Measurements from ENCODE around the gene EBPL. TPM values are rescaled to one million over a fixed set of nuclear protein-coding genes. Genes with fewer than 3 reads are reported as not detected.

The EBPL gene
- polyA plus RNA-seq, 1 donor (not counting 4 experiments of a cell fraction or from before 2014, with no cell fraction given), result 107 TPM

- H3K4me3 ChIP-seq (ENCODE audit: control insufficient read depth in 2 of 3, extremely low read depth in 1 of 3, insufficient read depth in 2 of 3, low read depth in 1 of 3, low read length in 3 of 3), result peak overlapping the region in 1 of 3 experiments; percentile 3
- TF ChIP-seq, protein P1, sequence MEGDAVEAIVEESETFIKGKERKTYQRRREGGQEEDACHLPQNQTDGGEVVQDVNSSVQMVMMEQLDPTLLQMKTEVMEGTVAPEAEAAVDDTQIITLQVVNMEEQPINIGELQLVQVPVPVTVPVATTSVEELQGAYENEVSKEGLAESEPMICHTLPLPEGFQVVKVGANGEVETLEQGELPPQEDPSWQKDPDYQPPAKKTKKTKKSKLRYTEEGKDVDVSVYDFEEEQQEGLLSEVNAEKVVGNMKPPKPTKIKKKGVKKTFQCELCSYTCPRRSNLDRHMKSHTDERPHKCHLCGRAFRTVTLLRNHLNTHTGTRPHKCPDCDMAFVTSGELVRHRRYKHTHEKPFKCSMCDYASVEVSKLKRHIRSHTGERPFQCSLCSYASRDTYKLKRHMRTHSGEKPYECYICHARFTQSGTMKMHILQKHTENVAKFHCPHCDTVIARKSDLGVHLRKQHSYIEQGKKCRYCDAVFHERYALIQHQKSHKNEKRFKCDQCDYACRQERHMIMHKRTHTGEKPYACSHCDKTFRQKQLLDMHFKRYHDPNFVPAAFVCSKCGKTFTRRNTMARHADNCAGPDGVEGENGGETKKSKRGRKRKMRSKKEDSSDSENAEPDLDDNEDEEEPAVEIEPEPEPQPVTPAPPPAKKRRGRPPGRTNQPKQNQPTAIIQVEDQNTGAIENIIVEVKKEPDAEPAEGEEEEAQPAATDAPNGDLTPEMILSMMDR (optimal IDR thresholded peaks at IDR 0.05 in 1 of 3, IDR thresholded peaks at IDR 0.05 in 1 of 3, conservative IDR thresholded peaks at IDR 0.05 in 1 of 3; ENCODE audit: extremely low read depth in 1 of 3, insufficient read depth in 2 of 3, low read length in 3 of 3), result no peak
- TF ChIP-seq EZH2 (IDR thresholded peaks at IDR 0.05; ENCODE audit: low read length), result no peak
- H4K20me1 ChIP-seq (ENCODE audit: control insufficient read depth, extremely low read depth, insufficient read depth, low read length), result peaks cover 3% of the 10 kb centered on the region
- peaks cover 68% of the 10 kb centered on the region for H3K79me2 ChIP-seq (ENCODE audit: control insufficient read depth, insufficient read depth, low read length)
- H3K9me3 ChIP-seq (ENCODE audit: control insufficient read depth, low read depth, low read length), result no peaks in the 10 kb centered on the region
- DNase-seq (ENCODE audit: low read depth, low spot score), result no peak
- peak overlapping the region; percentile 48 for H3K27ac ChIP-seq (ENCODE audit: control insufficient read depth, insufficient read depth, low read length)
- peak; percentile 84 for FAIRE-seq
- dilution Hi-C loops (cut with MboI; ENCODE audit: extremely low pct_ligation_motif_present, low sequenced_read_pairs), result no loop called here
- H3K27me3 ChIP-seq (ENCODE audit: control insufficient read depth, extremely low read depth, insufficient read depth, low read length), result no peaks in the 10 kb centered on the region
- no peak overlapping the region for H3K9ac ChIP-seq (ENCODE audit: control insufficient read depth, extremely low read depth, insufficient read depth, low read length)
- no peaks in the 10 kb centered on the region for H3K9me1 ChIP-seq (ENCODE audit: control insufficient read depth, extremely low read depth, insufficient read depth, low read length)
- H3K4me1 ChIP-seq (ENCODE audit: control insufficient read depth, extremely low read depth, insufficient read depth, low read length), result peaks cover 13% of the 10 kb centered on the region
- no peak overlapping the region for H2AFZ ChIP-seq (ENCODE audit: control insufficient read depth, low read length)
- H3K4me2 ChIP-seq (ENCODE audit: control insufficient read depth, extremely low read depth, insufficient read depth, low read depth, low read length), result peak overlapping the region; percentile 54
- peaks cover 4% of the 10 kb centered on the region in 2 experiments for H3K36me3 ChIP-seq (ENCODE audit: control insufficient read depth in 2 of 2, extremely low read depth in 1 of 2, insufficient read depth in 2 of 2, low read length in 2 of 2)
Observed at GRCh38 chr13:49681842-49682435, 9.3 kb downstream of the EBPL start.

DNA sequence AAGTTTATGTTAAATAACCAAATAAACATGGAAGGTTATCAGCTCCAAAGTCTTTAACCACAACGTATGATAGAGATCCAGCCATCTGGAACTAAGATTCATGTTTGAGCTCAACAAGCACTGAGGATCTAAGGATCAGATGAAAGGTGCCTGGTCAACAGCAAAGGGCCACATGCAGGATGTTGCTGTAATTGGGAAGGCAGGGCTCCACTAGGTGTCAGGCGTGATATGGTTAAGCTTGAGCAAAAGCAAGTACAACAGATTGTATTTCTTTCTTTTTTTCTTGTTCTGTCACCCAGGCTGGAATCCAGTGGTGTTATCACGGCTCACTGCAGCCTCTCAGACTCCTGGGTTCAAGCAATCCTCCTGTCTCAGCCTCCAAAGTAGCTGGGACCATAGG is 12.0 kb downstream of the EBPL start:
- DNase-seq (ENCODE audit: low read depth, low spot score), result no peak

More for the DNA sequence above, 12.0 kb downstream of the EBPL start:
- H3K9ac ChIP-seq (ENCODE audit: control insufficient read depth, extremely low read depth, insufficient read depth, low read length), result no peak overlapping the region
- H3K9me1 ChIP-seq (ENCODE audit: control insufficient read depth, extremely low read depth, insufficient read depth, low read length), result no peaks in the 10 kb centered on the region
- peaks cover 3% of the 10 kb centered on the region for H4K20me1 ChIP-seq (ENCODE audit: control insufficient read depth, extremely low read depth, insufficient read depth, low read length)
- FAIRE-seq, result no peak
- peaks cover 61% of the 10 kb centered on the region for H3K79me2 ChIP-seq (ENCODE audit: control insufficient read depth, insufficient read depth, low read length)
- H3K4me2 ChIP-seq (ENCODE audit: control insufficient read depth, extremely low read depth, insufficient read depth, low read depth, low read length), result no peak overlapping the region
- TF ChIP-seq, protein P1 (optimal IDR thresholded peaks at IDR 0.05 in 1 of 3, IDR thresholded peaks at IDR 0.05 in 1 of 3, conservative IDR thresholded peaks at IDR 0.05 in 1 of 3; ENCODE audit: extremely low read depth in 1 of 3, insufficient read depth in 2 of 3, low read length in 3 of 3), result peak in 1 of 3 experiments; percentile 43
- TF ChIP-seq EZH2 (IDR thresholded peaks at IDR 0.05; ENCODE audit: low read length), result no peak
- H2AFZ ChIP-seq (ENCODE audit: control insufficient read depth, low read length), result no peak overlapping the region
- peaks cover 0 to 1% of the 10 kb centered on the region in 2 experiments for H3K36me3 ChIP-seq (ENCODE audit: control insufficient read depth in 2 of 2, extremely low read depth in 1 of 2, insufficient read depth in 2 of 2, low read length in 2 of 2)
- H3K9me3 ChIP-seq (ENCODE audit: control insufficient read depth, low read depth, low read length), result no peaks in the 10 kb centered on the region
- no peak overlapping the region for H3K4me3 ChIP-seq (ENCODE audit: control insufficient read depth in 2 of 3, extremely low read depth in 1 of 3, insufficient read depth in 2 of 3, low read depth in 1 of 3, low read length in 3 of 3)
- peaks cover 13% of the 10 kb centered on the region for H3K4me1 ChIP-seq (ENCODE audit: control insufficient read depth, extremely low read depth, insufficient read depth, low read length)
- dilution Hi-C loops (cut with MboI; ENCODE audit: extremely low pct_ligation_motif_present, low sequenced_read_pairs), result no loop called here
- no peak overlapping the region for H3K27ac ChIP-seq (ENCODE audit: control insufficient read depth, insufficient read depth, low read length)
- no peaks in the 10 kb centered on the region for H3K27me3 ChIP-seq (ENCODE audit: control insufficient read depth, extremely low read depth, insufficient read depth, low read length)
